GM12874 (cell line): ENCODE data around the gene TMEM272.

Source experiments
- CTCF ChIP-seq: IDR thresholded peaks from 2 replicates; pipeline ENCODE4 v1.5.1; 2011; ENCODE audit warnings: low read depth, mild to moderate bottlenecking, control low read depth, low read length, moderate library complexity; ENCODE audit not compliant: insufficient read depth

TMEM272 gene

GRCh38 chr13:51839711-51840540 is 5.1 kb downstream of the TMEM272 start:
- no peak for TF ChIP-seq CTCF

GRCh38 chr13:51838240-51838846 is 6.6 kb downstream of the TMEM272 start:
- TF ChIP-seq CTCF, result no peak

- TF ChIP-seq CTCF, result no peak
These were observed 8.0 kb downstream of the TMEM272 start for GRCh38 chr13:51837016-51837415.

GRCh38 chr13:51834581-51835171 is 10.3 kb downstream of the TMEM272 start:
- no peak for TF ChIP-seq CTCF

GRCh38 chr13:51833980-51834379 is 11.0 kb downstream of the TMEM272 start:
- TF ChIP-seq CTCF, result no peak

- peak; percentile 41; the same call in 1 of the 2 replicates for TF ChIP-seq CTCF
These were observed 12.4 kb downstream of the TMEM272 start for GRCh38 chr13:51832471-51833152.

GRCh38 chr13:51831519-51831918 is 13.5 kb downstream of the TMEM272 start:
- no peak for TF ChIP-seq CTCF
